Fibroblast of mammary gland (primary cell): ENCODE measurements around the gene SPCS1.

ENCODE experiments used
- DNase-seq: peaks from one replicate; pipeline ENCODE4 v3.0.0-alpha.2; 2010; ENCODE audit warnings: low read depth
- H3K4me3 ChIP-seq: 2 replicates; pipeline ENCODE4 v1.5.1; 2011; ENCODE audit warnings: low read depth, mild to moderate bottlenecking, low read length, moderate library complexity; ENCODE audit not compliant: control insufficient read depth
- CTCF ChIP-seq: conservative IDR thresholded peaks from 2 replicates; pipeline ENCODE4 v1.5.1; 2011; ENCODE audit warnings: low read depth, low read length, inconsistent platforms; ENCODE audit not compliant: control insufficient read depth, insufficient read depth

Gene SPCS1

DNA sequence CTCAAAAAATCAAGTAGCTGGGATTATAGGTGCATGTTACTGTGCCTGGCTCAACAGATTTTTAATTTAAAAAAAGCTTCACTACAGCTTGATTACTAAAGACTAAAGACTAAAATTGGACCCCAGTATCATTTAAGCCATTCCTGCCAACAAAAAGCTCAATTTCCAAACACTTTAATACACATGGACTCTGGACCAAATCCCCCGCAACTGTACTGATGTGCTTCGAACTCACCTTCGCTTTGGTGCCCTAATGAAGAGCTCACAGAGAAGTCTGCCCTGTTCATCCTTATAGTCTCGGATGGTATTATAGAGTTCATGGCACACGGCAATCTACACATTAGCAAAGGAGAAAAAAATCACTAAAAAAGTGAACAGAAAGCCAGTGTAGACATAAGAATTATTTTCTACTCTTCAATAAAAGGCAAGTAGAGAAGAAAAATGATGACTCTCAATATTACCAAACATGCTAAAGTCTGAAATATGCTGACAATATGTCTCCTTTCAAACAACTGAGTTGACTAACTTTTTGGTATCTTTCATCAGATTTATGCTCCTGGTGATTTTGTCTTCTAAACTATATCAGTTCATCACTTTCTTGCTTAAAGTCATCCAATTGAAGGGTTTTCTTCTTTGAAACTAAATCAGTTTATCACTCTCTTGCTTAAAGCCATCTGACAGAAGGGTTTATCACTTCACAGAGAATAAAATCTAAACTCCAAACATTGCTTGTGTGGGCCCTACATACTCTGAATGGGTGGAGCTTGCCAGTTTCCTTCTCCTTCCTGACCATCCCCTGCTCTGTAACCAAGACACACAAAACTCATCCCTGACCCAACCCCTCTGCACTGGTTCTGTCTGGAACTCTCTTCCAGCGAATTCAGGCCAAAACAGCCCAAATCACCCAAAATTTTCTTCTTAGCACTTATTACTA lies 27.4 kb upstream of the SPCS1 start:
- TF ChIP-seq CTCF, result no peak
- DNase-seq, result no peak
- no peak overlapping the region for H3K4me3 ChIP-seq

DNA sequence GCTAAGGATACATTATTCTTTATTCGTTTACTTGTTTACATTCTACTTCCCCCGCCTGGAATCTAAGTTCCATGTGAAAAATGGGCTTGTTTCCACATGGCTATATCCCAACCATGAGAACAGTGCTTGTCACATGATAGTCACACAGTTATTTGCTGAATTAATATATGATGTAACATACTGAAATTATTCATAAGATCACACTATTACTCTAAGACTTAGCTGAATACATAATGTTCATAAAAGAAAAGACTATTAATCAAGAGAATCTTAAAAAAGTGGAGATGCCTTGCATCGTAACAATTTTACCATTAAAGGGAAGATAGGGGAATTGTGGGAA lies 26.7 kb upstream of the SPCS1 start:
- TF ChIP-seq CTCF, result no peak
- DNase-seq, result peak; percentile 33
- H3K4me3 ChIP-seq, result no peak overlapping the region

- peak; percentile 46 for DNase-seq
- TF ChIP-seq CTCF, result no peak
These were observed 26.1 kb upstream of the SPCS1 start for GRCh38 chr3:52679811-52680210.

DNA sequence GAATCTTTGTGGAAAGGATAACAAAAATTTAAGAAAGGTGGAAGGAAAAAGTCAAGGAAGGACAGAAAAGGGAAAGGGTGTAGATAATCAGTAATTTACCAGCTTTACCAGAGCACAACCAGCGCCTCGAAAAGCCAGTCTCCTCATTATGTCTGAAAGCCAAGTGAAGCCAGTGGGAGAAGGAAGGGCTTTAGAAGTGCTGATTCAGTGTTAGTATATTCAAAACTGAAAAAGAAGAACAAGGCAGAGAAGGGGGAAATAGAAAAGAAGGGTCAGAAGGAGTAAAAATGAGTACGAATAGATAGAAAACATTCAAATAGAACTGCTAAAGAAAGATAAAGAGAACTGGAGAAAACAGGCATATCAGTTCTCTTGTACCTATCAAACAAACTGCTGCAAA lies 24.3 kb upstream of the SPCS1 start:
- no peak for DNase-seq
- no peak overlapping the region for H3K4me3 ChIP-seq
- no peak for TF ChIP-seq CTCF

More at GRCh38 chr3:52679811-52680210, 26.1 kb upstream of the SPCS1 start:
- no peak overlapping the region for H3K4me3 ChIP-seq

DNA sequence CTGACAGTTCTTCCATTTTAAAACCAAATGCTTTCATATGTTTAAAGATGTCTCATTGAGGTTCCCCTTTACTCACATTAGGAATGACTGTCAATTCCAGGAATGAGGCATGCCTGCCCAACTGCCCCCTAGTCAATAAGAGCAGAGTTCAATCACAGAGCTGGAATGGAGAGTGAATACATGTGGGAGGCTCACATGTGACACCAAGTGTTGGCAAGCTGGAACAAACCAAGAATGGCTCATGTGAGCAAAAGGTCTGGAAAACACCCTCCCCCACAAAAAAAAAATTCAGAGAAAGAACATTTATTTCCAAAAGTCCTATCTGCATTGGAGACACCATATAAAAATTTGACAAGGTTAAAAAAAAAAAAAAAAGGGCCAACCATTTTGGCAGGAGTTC lies 23.9 kb upstream of the SPCS1 start:
- DNase-seq, result peak; percentile 96
- TF ChIP-seq CTCF, result no peak
- H3K4me3 ChIP-seq, result no peak overlapping the region

GRCh38 chr3:52683611-52684010 lies 22.3 kb upstream of the SPCS1 start:
- peak; percentile 46 for DNase-seq
- TF ChIP-seq CTCF, result no peak
- no peak overlapping the region for H3K4me3 ChIP-seq
